Endothelial cell of umbilical vein (primary cell): ENCODE data around the gene RNASEH1. TPM values are rescaled to one million over a fixed set of nuclear protein-coding genes. Genes with fewer than 3 reads are reported as not detected.
A peak's percentile ranks its signal among the peaks of the same experiment; 100 is the strongest.

ENCODE experiments used
- BruUV-seq: library from RNA; stranded (reverse); fragments of 400-500 nt; replicated peaks from 2 replicates; lab custom pipeline; 2021; lab: Mats Ljungman, UMichigan
- CTCF ChIA-PET: fragments of 300-600, 350-600 bp; sonication (Branson Sonifier 250); formaldehyde crosslinking; loops from one replicate; lab custom pipeline; 2021; ENCODE audit warnings: antibody characterized with exemption, inconsistent platforms; lab: Charles Lee
- POLR2A ChIA-PET: fragments of 300-600, 350-600 bp; sonication (Branson Sonifier 250); formaldehyde crosslinking; loops from one replicate; lab custom pipeline; 2021; ENCODE audit warnings: antibody characterized with exemption, inconsistent platforms; lab: Charles Lee
- DNase-seq: peaks from one replicate; pipeline ENCODE4 v3.0.0-alpha.2; 2011; ENCODE audit warnings: low read depth, low spot score
- FAIRE-seq: peaks from 2 replicates; lab custom pipeline; 2011; peaks lifted over from hg19 to GRCh38; lab: Jason Lieb, UNC
- H2AFZ ChIP-seq: 2 replicates; pipeline ENCODE4 v1.6.0; 2012; ENCODE audit warnings: low read depth, low read length, control low read depth, inconsistent platforms
- H3K27ac ChIP-seq: 2 replicates; pipeline ENCODE4 v1.5.1; 2011; ENCODE audit warnings: low read depth, mild to moderate bottlenecking, control low read depth, low read length, moderate library complexity; ENCODE audit not compliant: insufficient read depth
- H3K27me3 ChIP-seq, 2 experiments: 2 replicates each; pipeline versions ENCODE4 v1.6.0 to v1.6.1; 2011; ENCODE audit warnings: low read length in 2 of 2, mixed read lengths in 1 of 2; ENCODE audit not compliant: control insufficient read depth in 2 of 2, insufficient read depth in 2 of 2
- H3K36me3 ChIP-seq, 2 experiments: 2 replicates in 1 of 2; 3 replicates in 1 of 2; pipeline ENCODE4 v1.5.1; 2011; ENCODE audit warnings: low read length in 2 of 2, mild to moderate bottlenecking in 1 of 2, moderate library complexity in 1 of 2; ENCODE audit not compliant: control insufficient read depth in 2 of 2, insufficient read depth in 2 of 2; ENCODE audit errors: extremely low read depth in 1 of 2
- H3K4me1 ChIP-seq: 3 replicates; pipeline ENCODE4 v1.5.1; 2011; ENCODE audit warnings: mild to moderate bottlenecking, low read length; ENCODE audit not compliant: control insufficient read depth, insufficient read depth; ENCODE audit errors: extremely low read depth
- H3K4me2 ChIP-seq: 2 replicates; pipeline ENCODE4 v1.6.1; 2011; ENCODE audit warnings: low read length, control low read depth, mixed read lengths; ENCODE audit not compliant: insufficient read depth
- H3K4me3 ChIP-seq, 3 experiments: fragments of 200-600 bp in 1 of 3; sonication (generic), shearing (Covaris generic) in 1 of 3; replicated peaks in 1 of 3; 2 replicates each; pipeline ENCODE4 v1.5.1; 2011 to 2016; ENCODE audit warnings: control low read depth in 3 of 3, low read length in 3 of 3, mild to moderate bottlenecking in 2 of 3, inconsistent platforms in 1 of 3, low read depth in 1 of 3, moderate library complexity in 1 of 3; ENCODE audit not compliant: insufficient read depth in 1 of 3
- H3K79me2 ChIP-seq: 2 replicates; pipeline ENCODE4 v1.6.0; 2012; ENCODE audit warnings: low read length, inconsistent platforms; ENCODE audit not compliant: control insufficient read depth, insufficient read depth
- H3K9ac ChIP-seq: replicated peaks from 2 replicates; pipeline ENCODE3; 2011; ENCODE audit warnings: low read length, control low read depth; ENCODE audit not compliant: insufficient read depth; ENCODE audit errors: extremely low read depth
- H3K9me1 ChIP-seq: replicated peaks from 3 replicates; pipeline ENCODE4 v1.6.0; 2011; ENCODE audit warnings: mild to moderate bottlenecking, low read length; ENCODE audit not compliant: control insufficient read depth, insufficient read depth; ENCODE audit errors: extremely low read depth
- H3K9me3 ChIP-seq: replicated peaks from 2 replicates; pipeline ENCODE4 v1.5.1; 2012; ENCODE audit warnings: low read length, inconsistent platforms; ENCODE audit not compliant: control insufficient read depth, insufficient read depth
- H4K20me1 ChIP-seq: replicated peaks from 2 replicates; pipeline ENCODE3; 2011; ENCODE audit warnings: mild to moderate bottlenecking, low read length; ENCODE audit not compliant: control insufficient read depth, insufficient read depth; ENCODE audit errors: extremely low read depth
- EZH2 ChIP-seq: IDR thresholded peaks from 2 replicates; pipeline ENCODE4 v1.6.1; 2012; ENCODE audit warnings: borderline replicate concordance, low read depth, mild to moderate bottlenecking, moderate library complexity, low read length, inconsistent platforms; ENCODE audit not compliant: severe bottlenecking
- FOS ChIP-seq: IDR thresholded peaks from 2 replicates; pipeline ENCODE4 v1.6.1; 2011; ENCODE audit warnings: mild to moderate bottlenecking, low read length, moderate library complexity, borderline replicate concordance; ENCODE audit not compliant: insufficient read depth
- GATA2 ChIP-seq: IDR thresholded peaks from 2 replicates; pipeline ENCODE4 v1.7.0; 2011; ENCODE audit warnings: low read depth, mild to moderate bottlenecking, moderate library complexity, mixed read lengths, low read length; ENCODE audit not compliant: insufficient read length, insufficient read depth
- JUN ChIP-seq: IDR thresholded peaks from 2 replicates; pipeline ENCODE4 v1.6.1; 2011; ENCODE audit warnings: borderline replicate concordance, low read depth; ENCODE audit not compliant: insufficient read length, insufficient read depth
- MYC ChIP-seq: IDR thresholded peaks from one replicate; pipeline ENCODE4 v1.6.1; 2011; ENCODE audit warnings: mild to moderate bottlenecking, low read depth, low read length
- POLR2A ChIP-seq: IDR thresholded peaks from 2 replicates; pipeline ENCODE4 v1.6.1; 2012; ENCODE audit warnings: low read depth, mild to moderate bottlenecking, control low read depth, low read length
- POLR2AphosphoS5 ChIP-seq: IDR thresholded peaks from 2 replicates; pipeline ENCODE4 v1.6.1; 2012; ENCODE audit warnings: low read depth, mild to moderate bottlenecking, control low read depth, low read length, moderate library complexity; ENCODE audit not compliant: insufficient read depth
- dilution Hi-C: fragments of 300-500 bp; cut with MboI; formaldehyde crosslinking; loops from one replicate; pipeline ENCODE4 v1.15.0; 2019; ENCODE audit warnings: low sequenced_read_pairs; ENCODE audit not compliant: extremely low pct_ligation_motif_present
- intact Hi-C: fragments of 100-400 bp; cut with micrococcal nuclease; formaldehyde crosslinking; loops from one replicate; pipeline ENCODE4 v1.10.0; 2022
- polyA plus RNA-seq, 4 experiments: library from polyadenylated mRNA; depleted of rRNA in 3 of 4; stranded (reverse) in 3 of 4; unstranded in 1 of 4; fragments of >200 nt; gene quantifications; 2 replicates each; pipeline versions ENCODE4 v1.2.1 to v1.2.3, GENCODE V29; 2011 to 2012; ENCODE audit warnings: missing spikeins in 1 of 4
- total RNA-seq: library from RNA; stranded (reverse); gene quantifications from 2 replicates; pipeline ENCODE4 v1.2.3, GENCODE V29; 2021
- TF ChIP-seq, protein P1 (sequence below): IDR thresholded peaks from 2 replicates; pipeline ENCODE4 v1.6.1; 2011; ENCODE audit not compliant: insufficient read depth, insufficient read length
- TF ChIP-seq, protein P2 (sequence below), 2 donors: IDR thresholded peaks; 1 replicate in 1 of 2; 2 replicates in 1 of 2; pipeline ENCODE4 v1.5.1; 2011; ENCODE audit warnings: low read length in 2 of 2, mild to moderate bottlenecking in 2 of 2, moderate library complexity in 2 of 2, control low read depth in 1 of 2, inconsistent platforms in 1 of 2, low read depth in 1 of 2; ENCODE audit not compliant: insufficient read depth in 1 of 2; ENCODE audit errors: extremely low read depth in 1 of 2

The RNASEH1 gene
- total and polyA plus RNA-seq, 2 donors (not counting 3 experiments of a cell fraction or from before 2014, with no cell fraction given): 12.8 to 30.8 TPM

DNA sequence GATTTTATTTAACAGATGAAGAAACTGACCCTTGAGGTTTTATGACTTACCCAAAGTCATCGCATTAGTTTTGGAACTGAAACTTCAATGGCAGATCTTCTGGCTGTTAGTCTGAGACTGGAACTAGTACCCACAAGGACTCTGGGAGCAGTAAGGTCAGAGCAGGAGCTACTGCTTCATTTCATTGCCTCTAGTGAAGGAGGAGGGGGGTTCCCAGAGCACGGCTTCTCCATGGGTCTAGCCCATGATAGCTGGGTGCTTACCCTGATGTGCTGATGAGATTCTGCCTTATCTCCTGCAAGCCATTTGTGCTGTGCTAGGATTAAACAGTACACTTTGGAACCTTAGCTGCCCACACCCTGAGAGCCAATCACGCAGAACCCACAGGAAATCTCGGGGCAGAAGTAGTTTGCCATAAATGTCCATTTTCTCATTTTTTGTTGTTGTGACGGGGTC lies 5.4 kb upstream of the RNASEH1 start:
- no TSS peak for BruUV-seq
- H3K9me1 ChIP-seq: no peaks in the 10 kb centered on the region
- H3K4me3 ChIP-seq: no peak overlapping the region
- intact Hi-C loops (no loop called here), dilution Hi-C loops (no loop called here)
- H3K27ac ChIP-seq: no peak overlapping the region
- ChIA-PET CTCF (interaction anchor here (1.0 kb wide), 1 partner anchor 10 kb away, joined by 3 read pairs; no protein-coding TSS in a partner anchor), POLR2A (no interaction called here)
- TF ChIP-seq POLR2A (no peak), GATA2 (no peak), POLR2AphosphoS5 (no peak), FOS (no peak), MYC (no peak), JUN (no peak)
- no peaks in the 10 kb centered on the region for H3K27me3 ChIP-seq
- FAIRE-seq (no peak), DNase-seq (no peak)
- no peak overlapping the region for H3K4me2 ChIP-seq
- no peaks in the 10 kb centered on the region for H3K9me3 ChIP-seq
- no peaks in the 10 kb centered on the region for H3K36me3 ChIP-seq
- H2AFZ ChIP-seq: no peak overlapping the region
- no peak overlapping the region for H3K9ac ChIP-seq
- H4K20me1 ChIP-seq: no peaks in the 10 kb centered on the region
- H3K79me2 ChIP-seq: no peaks in the 10 kb centered on the region
- peaks cover 7% of the 10 kb centered on the region for H3K4me1 ChIP-seq

DNA sequence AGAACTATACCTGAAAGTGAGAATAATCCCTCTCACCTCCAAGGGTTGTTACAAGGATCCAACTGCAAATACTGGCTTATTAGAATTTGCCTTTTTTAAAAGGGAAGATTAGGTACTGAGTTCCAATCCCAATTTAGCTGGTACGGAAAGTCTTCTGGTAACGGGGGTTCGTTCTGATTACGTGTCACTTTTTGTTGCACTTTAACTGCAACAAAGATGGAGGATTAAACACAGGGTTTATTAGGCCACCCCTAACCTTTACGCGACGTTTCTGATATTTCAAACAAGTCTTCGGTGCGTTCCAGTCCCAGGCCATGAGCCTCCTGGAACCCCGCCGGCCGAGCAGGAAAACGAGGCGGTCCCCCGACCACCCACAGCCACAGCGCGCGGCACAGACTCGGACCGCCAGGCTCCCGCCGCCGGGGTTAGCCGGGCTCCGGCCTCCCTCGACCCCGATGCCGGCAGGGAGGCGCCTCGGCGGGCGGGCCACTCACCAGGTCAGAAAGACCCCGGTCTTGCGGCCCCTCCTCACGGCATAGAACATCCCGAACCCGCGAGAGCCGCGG lies 411 bp downstream of the RNASEH1 start:
- TSS peak; percentile 72 for BruUV-seq

More for the DNA sequence above, 411 bp downstream of the RNASEH1 start:
- TF ChIP-seq EZH2 (no peak), POLR2A (no peak), GATA2 (no peak), MYC (no peak), FOS (no peak), JUN (no peak)
- TF ChIP-seq, protein P1, sequence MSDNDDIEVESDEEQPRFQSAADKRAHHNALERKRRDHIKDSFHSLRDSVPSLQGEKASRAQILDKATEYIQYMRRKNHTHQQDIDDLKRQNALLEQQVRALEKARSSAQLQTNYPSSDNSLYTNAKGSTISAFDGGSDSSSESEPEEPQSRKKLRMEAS: no peak
- TF ChIP-seq, protein P2, sequence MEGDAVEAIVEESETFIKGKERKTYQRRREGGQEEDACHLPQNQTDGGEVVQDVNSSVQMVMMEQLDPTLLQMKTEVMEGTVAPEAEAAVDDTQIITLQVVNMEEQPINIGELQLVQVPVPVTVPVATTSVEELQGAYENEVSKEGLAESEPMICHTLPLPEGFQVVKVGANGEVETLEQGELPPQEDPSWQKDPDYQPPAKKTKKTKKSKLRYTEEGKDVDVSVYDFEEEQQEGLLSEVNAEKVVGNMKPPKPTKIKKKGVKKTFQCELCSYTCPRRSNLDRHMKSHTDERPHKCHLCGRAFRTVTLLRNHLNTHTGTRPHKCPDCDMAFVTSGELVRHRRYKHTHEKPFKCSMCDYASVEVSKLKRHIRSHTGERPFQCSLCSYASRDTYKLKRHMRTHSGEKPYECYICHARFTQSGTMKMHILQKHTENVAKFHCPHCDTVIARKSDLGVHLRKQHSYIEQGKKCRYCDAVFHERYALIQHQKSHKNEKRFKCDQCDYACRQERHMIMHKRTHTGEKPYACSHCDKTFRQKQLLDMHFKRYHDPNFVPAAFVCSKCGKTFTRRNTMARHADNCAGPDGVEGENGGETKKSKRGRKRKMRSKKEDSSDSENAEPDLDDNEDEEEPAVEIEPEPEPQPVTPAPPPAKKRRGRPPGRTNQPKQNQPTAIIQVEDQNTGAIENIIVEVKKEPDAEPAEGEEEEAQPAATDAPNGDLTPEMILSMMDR (IDR thresholded peaks at IDR 0.05; ENCODE audit: extremely low read depth in 1 of 2, insufficient read depth in 1 of 2, low read depth in 1 of 2, low read length in 2 of 2): no peak
- Histone ChIP-seq H3K9me3 (no peaks in the 10 kb centered on the region), H3K4me2 (peak overlapping the region; percentile 99), H3K27ac (peak overlapping the region; percentile 80), H3K4me3 (peak overlapping the region; percentile 65 to 96 (median 90)), H2AFZ (peak overlapping the region; percentile 50), H3K9me1 (no peaks in the 10 kb centered on the region), H3K79me2 (peaks cover 32% of the 10 kb centered on the region), H3K36me3 (peaks cover 8 to 20% of the 10 kb centered on the region in 2 experiments), H4K20me1 (no peaks in the 10 kb centered on the region), H3K27me3 (no peaks in the 10 kb centered on the region), H3K9ac (peak overlapping the region; percentile 94), H3K4me1 (peaks cover 15% of the 10 kb centered on the region)
- dilution Hi-C loops: no loop called here
- FAIRE-seq: no peak
- CTCF ChIA-PET: interaction anchor here (1.2 to 1.7 kb wide), 3 partner anchors 21 to 134 kb away, joined by 3 to 5 read pairs (median 5); partner anchors contain the start of gene ADI1
- POLR2A ChIA-PET: interaction anchor here (1.0 to 1.3 kb wide), 2 partner anchors 16 to 18 kb away, joined by 4 read pairs; no protein-coding TSS in a partner anchor
- peak; percentile 10 for DNase-seq
- intact Hi-C loops: loop anchor here (1.0 to 2.0 kb wide), 5 partner anchors 18 to 179 kb away; partner anchors contain the start of genes ADI1, RPS7 and TRAPPC12
